Tibial nerve (tissue), 4 donors: Measurements from ENCODE around the gene SINHCAF. TPM values are rescaled to one million over a fixed set of nuclear protein-coding genes. Genes with fewer than 3 reads are reported as not detected.
"Not testable (repeated sequence)": the region's sequence is repeated elsewhere in the genome, so short reads cannot be mapped to it uniquely, and the experiment has no call there.

Experiments
- DNase-seq, 2 donors: peaks; one replicate each; pipeline ENCODE4 v3.0.0-alpha.2; 2019; ENCODE audit warnings: low spot score in 2 of 2
- H3K27ac ChIP-seq, 4 donors: fragments of 200-600 bp; sonication (generic) in 3 of 4; one replicate each; pipeline ENCODE4 v1.5.1; 2017 to 2019; ENCODE audit warnings: mild to moderate bottlenecking in 1 of 4
- H3K27me3 ChIP-seq, 2 donors: fragments of 200-600 bp; sonication (generic) in 1 of 2; one replicate each; pipeline versions ENCODE4 v1.5.1 to v1.6.0; 2017 to 2019
- H3K36me3 ChIP-seq, 3 donors: fragments of 200-600 bp; sonication (generic); one replicate each; pipeline ENCODE4 v1.5.1; 2018 to 2019
- H3K4me1 ChIP-seq, 4 donors: fragments of 200-600 bp; sonication (generic) in 3 of 4; one replicate each; pipeline ENCODE4 v1.5.1; 2017 to 2019
- H3K4me3 ChIP-seq, 4 donors: fragments of 200-600 bp; sonication (generic) in 3 of 4; one replicate each; pipeline ENCODE4 v1.5.1; 2017 to 2019; ENCODE audit warnings: mild to moderate bottlenecking in 1 of 4, moderate library complexity in 1 of 4
- H3K9me3 ChIP-seq, 4 donors: fragments of 200-600 bp; sonication (generic) in 3 of 4; one replicate each; pipeline ENCODE4 v1.5.1; 2017 to 2019
- EP300 ChIP-seq, 2 donors: sonication (generic); formaldehyde crosslinking; IDR thresholded peaks; one replicate each; pipeline ENCODE4 v1.6.1; 2017; ENCODE audit warnings: antibody characterized with exemption in 2 of 2, mild to moderate bottlenecking in 1 of 2
- POLR2A ChIP-seq, 2 donors: fragments of 450-650 bp; IDR thresholded peaks; one replicate each; pipeline ENCODE4 v1.6.1; 2017; ENCODE audit warnings: antibody characterized with exemption in 2 of 2, mild to moderate bottlenecking in 2 of 2, moderate library complexity in 2 of 2
- WGBS, 2 donors: methylation state at CpG; one replicate each; pipeline ENCODE4 v1.1.5; 2018; 5-methylcytosine and 5-hydroxymethylcytosine counted together
- total RNA-seq, 4 donors: library from RNA; depleted of rRNA; stranded (reverse); fragments of >200 nt; gene quantifications; one replicate each; pipeline ENCODE4 v1.1.0, GENCODE V29; 2016
- TF ChIP-seq, protein P1 (sequence below), 5 experiments: fragments of 200-600 bp in 3 of 5; fragments of 450-650 bp in 2 of 5; sonication (generic) in 3 of 5; IDR thresholded peaks; one replicate each; pipeline ENCODE4 v1.5.1; 2016 to 2019; ENCODE audit warnings: antibody characterized with exemption in 5 of 5, mild to moderate bottlenecking in 3 of 5, moderate library complexity in 2 of 5

The SINHCAF gene, protein sequence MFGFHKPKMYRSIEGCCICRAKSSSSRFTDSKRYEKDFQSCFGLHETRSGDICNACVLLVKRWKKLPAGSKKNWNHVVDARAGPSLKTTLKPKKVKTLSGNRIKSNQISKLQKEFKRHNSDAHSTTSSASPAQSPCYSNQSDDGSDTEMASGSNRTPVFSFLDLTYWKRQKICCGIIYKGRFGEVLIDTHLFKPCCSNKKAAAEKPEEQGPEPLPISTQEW
- 10 to 100 TPM in 2 of 4 donors, 1 to 10 TPM in 2; 7.5 to 18.6 (median 10.5) TPM for total RNA-seq

DNA sequence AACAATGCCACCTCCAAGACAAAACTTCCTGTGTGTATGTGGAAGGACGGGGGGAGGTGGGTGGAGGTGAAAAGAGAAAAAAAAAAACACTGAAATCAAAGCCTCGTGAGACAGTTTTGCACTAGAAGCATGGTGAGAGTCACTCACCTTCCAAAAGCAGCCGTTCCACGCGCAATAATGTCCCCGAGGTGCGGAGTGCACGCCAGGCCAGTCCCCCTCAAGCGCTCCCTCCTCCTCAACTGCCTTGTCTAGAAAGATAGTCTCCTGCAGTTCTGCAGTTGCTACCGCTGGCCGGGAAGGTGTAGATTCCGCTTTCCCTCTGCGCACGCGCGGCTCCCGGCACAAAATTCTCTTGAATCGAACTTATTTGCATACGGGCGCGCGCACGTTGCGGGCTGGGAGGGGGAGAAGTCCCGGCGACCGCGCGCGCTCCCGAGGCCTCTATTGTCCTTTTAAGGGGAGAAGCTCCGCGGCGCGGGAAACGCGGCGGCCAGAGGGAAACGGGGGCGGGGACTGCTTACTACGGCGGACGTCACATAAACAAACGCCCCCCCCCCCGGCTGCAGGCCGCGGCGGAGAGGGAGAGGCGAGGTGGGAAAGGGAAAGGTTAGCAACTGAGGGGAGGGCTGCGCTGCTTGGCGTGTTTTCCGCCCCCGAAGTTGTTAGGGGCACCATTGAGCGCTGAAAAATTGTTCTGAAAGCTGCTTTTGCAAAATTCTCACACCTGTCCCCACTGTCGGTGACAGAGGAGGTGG, at the start of gene SINHCAF:
Gene SINHCAF (minus strand): TSS at position 274 of the 755 bp plus-strand sequence. CDS start 27,946 bp downstream, outside the sequence.
- TF ChIP-seq, protein P1, sequence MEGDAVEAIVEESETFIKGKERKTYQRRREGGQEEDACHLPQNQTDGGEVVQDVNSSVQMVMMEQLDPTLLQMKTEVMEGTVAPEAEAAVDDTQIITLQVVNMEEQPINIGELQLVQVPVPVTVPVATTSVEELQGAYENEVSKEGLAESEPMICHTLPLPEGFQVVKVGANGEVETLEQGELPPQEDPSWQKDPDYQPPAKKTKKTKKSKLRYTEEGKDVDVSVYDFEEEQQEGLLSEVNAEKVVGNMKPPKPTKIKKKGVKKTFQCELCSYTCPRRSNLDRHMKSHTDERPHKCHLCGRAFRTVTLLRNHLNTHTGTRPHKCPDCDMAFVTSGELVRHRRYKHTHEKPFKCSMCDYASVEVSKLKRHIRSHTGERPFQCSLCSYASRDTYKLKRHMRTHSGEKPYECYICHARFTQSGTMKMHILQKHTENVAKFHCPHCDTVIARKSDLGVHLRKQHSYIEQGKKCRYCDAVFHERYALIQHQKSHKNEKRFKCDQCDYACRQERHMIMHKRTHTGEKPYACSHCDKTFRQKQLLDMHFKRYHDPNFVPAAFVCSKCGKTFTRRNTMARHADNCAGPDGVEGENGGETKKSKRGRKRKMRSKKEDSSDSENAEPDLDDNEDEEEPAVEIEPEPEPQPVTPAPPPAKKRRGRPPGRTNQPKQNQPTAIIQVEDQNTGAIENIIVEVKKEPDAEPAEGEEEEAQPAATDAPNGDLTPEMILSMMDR (IDR thresholded peaks at IDR 0.05) = peak in 1 of 5 experiments; percentile 42
- TF ChIP-seq POLR2A (IDR thresholded peaks at IDR 0.05) (peak; percentile 66 to 86), EP300 (IDR thresholded peaks at IDR 0.05) (peak; percentile 52 to 92)
- peak; percentile 98 to 99 for DNase-seq
- peak within 1 kb of the TSS; percentile 83 to 92 (median 88) for H3K27ac ChIP-seq
- peak within 1 kb of the TSS; percentile 62 to 96 (median 81) for H3K4me3 ChIP-seq
- WGBS, 2 donors = 0 to 1% methylated on average over 27 to 49 of the region's 55 CpGs
- no peaks in the 10 kb centered on the region for H3K9me3 ChIP-seq
- H3K27me3 ChIP-seq = no peaks in the 10 kb centered on the region
- H3K36me3 ChIP-seq = no peaks in the 10 kb centered on the region
- peaks cover 0 to 8% (median 0%) of the 10 kb centered on the region in 4 donors for H3K4me1 ChIP-seq

DNA sequence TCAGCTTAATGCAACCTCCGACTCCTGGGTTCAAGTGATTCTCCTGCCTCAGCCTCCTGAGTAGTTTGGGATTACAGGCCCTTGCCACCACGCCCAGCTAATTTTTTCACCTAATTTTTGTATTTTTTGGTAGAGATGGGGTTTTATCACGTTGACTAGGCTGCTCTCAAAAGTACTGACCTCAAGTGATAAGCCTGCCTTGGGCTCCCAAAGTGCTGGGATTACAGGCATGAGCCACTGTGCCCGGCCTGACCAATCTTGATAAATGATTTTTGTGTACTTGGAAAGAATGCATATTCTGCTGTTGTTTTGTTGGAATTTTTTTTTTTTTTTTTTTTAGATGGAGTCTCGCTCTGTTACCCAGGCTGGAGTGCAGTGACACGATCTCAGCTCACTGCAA, 49.5 kb upstream of the SINHCAF start:
- not testable (repeated sequence) for H3K36me3 ChIP-seq, H3K27ac ChIP-seq, H3K4me3 ChIP-seq, DNase-seq, H3K9me3 ChIP-seq, H3K27me3 ChIP-seq
- peaks cover 0 to 10% (median 7%) of the 10 kb centered on the region in 4 donors for H3K4me1 ChIP-seq
- 76 to 81% methylated on average over 6 of the region's 6 CpGs for whole genome bisulfite sequencing, 2 donors

DNA sequence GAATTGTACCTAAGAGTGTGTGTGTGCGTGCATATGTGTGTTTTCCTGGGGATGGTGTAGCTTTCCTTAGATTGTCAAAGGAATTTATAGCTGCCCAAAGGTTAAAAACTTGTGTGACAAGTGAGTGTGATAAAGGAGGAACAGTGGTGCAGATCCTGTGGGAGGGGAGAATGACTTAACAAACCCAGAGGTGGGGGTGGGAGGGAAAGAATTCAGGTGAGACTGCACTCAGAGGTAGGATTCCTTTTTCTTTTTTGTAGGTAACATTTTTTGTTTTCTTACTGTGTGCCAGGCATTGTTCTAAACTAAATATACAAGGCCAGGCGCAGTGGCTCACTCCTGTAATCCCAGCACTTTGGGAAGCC, 45.3 kb upstream of the SINHCAF start:
- DNase-seq = no peak
- H3K9me3 ChIP-seq = no peaks in the 10 kb centered on the region
- H3K4me3 ChIP-seq = no peak overlapping the region
- 83 to 92% methylated on average over 2 of the region's 2 CpGs for WGBS, 2 donors
- TF ChIP-seq, protein P1 (IDR thresholded peaks at IDR 0.05) = no peak
- TF ChIP-seq POLR2A (IDR thresholded peaks at IDR 0.05) (no peak), EP300 (IDR thresholded peaks at IDR 0.05) (no peak)
- peaks cover 0 to 25% (median 7%) of the 10 kb centered on the region in 4 donors for H3K4me1 ChIP-seq
- H3K36me3 ChIP-seq = no peaks in the 10 kb centered on the region
- no peak overlapping the region for H3K27ac ChIP-seq
- no peaks in the 10 kb centered on the region for H3K27me3 ChIP-seq

DNA sequence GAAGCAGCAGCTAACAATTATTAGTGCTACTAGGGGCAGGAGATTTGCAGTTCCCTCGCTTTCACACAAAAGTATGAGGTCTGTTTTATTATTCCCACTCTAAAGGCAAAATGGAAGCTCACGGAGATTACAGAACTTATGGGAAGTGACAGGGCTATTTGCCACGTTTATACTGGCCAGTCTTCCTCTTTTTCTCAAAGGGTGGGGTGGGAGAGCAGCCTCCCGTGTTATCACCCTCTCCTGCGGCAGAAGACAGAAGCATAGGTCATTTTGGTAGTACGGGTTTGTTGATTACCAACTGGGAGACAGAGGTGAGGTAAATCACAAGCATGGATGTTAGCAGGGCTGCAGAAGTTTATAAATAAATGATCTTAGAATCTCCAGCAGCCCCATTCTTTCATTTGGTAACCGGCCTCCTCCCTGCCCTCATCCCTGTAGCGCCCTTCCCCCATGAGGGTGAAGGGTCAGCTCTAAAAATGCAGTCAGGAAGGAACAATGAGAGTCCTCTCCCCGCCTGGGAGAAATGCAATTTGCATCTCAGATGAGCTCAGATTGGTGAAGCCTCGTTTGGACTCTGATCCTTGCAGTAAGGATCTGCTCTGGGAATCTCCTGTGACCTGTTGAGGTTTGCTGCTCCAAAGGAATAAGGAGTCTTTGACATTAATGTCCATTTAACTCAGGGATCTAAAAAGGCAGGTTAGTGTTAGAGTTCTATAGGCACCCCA, 44.7 kb upstream of the SINHCAF start:
- peak overlapping the region in 2 of 4 donors; percentile 2 to 31 for H3K4me3 ChIP-seq
- H3K27me3 ChIP-seq = no peaks in the 10 kb centered on the region
- no peaks in the 10 kb centered on the region for H3K9me3 ChIP-seq
- peaks cover 0 to 25% (median 7%) of the 10 kb centered on the region in 4 donors for H3K4me1 ChIP-seq
- 28 to 32% methylated on average over 10 of the region's 10 CpGs for WGBS, 2 donors
- no peaks in the 10 kb centered on the region for H3K36me3 ChIP-seq
- DNase-seq = no peak
- H3K27ac ChIP-seq = peak overlapping the region in 1 of 4 donors; percentile 57
- TF ChIP-seq POLR2A (IDR thresholded peaks at IDR 0.05) (no peak), EP300 (IDR thresholded peaks at IDR 0.05) (no peak)
- TF ChIP-seq, protein P1 (IDR thresholded peaks at IDR 0.05) = no peak

DNA sequence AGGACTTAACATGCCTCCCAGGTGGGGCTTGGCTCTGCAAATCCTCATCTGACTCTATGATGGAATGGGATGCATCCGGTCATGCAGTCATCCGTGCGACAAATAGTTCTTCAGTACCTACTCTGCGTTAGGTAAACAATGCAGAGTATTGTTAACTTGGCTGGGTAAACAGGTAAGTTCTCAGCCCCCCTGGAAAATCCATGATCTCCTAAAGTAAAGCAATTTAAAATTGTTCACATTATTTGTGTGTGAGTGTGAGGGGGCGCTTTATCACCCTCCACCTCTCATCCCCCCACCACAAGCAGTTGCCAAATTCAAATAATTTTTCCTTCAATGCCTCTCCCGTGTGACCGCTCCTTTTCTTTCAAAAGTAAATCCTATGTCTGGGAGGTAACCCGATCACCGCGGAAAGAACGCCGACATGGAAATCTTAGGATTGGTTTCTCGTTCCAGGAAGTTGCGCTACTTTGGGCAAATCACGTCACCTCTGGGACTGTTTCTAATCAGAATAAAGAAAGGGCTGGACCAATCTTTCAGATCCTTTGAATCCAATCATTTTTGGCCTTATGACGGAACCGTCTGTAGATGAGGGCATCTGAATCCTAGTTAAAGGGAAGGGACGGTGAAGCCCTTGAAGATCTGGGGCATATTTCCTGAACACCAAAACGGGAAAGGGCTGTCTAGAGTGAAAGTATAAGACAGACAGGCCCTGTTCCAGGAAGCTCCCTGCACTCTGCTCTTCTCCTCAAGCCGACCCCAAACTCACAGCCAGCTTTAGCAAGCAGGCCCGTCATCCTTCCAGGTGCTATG, 44.0 kb upstream of the SINHCAF start:
- H3K27ac ChIP-seq = peak overlapping the region in 1 of 4 donors; percentile 57
- H3K4me3 ChIP-seq = peak overlapping the region in 2 of 4 donors; percentile 2 to 31
- no peaks in the 10 kb centered on the region for H3K27me3 ChIP-seq
- TF ChIP-seq EP300 (IDR thresholded peaks at IDR 0.05) = peak in 1 of 2 donors; percentile 13
- no peak for TF ChIP-seq POLR2A (IDR thresholded peaks at IDR 0.05)
- TF ChIP-seq, protein P1 (IDR thresholded peaks at IDR 0.05) = no peak
- 39 to 54% methylated on average over 21 of the region's 21 CpGs for WGBS, 2 donors
- peak; percentile 19 to 31 for DNase-seq
- no peaks in the 10 kb centered on the region for H3K9me3 ChIP-seq
- H3K4me1 ChIP-seq = peaks cover 0 to 25% (median 7%) of the 10 kb centered on the region in 4 donors
- no peaks in the 10 kb centered on the region for H3K36me3 ChIP-seq
